Measurements from ENCODE around the gene ZNHIT1. TPM values are rescaled to one million over a fixed set of nuclear protein-coding genes. Genes with fewer than 3 reads are reported as not detected.

ZNHIT1 gene
- 100 to 1,000 TPM in 1 of 4 donors, 10 to 100 TPM in 3; 54.6 to 113 (median 77.1) TPM for total RNA-seq

DNA sequence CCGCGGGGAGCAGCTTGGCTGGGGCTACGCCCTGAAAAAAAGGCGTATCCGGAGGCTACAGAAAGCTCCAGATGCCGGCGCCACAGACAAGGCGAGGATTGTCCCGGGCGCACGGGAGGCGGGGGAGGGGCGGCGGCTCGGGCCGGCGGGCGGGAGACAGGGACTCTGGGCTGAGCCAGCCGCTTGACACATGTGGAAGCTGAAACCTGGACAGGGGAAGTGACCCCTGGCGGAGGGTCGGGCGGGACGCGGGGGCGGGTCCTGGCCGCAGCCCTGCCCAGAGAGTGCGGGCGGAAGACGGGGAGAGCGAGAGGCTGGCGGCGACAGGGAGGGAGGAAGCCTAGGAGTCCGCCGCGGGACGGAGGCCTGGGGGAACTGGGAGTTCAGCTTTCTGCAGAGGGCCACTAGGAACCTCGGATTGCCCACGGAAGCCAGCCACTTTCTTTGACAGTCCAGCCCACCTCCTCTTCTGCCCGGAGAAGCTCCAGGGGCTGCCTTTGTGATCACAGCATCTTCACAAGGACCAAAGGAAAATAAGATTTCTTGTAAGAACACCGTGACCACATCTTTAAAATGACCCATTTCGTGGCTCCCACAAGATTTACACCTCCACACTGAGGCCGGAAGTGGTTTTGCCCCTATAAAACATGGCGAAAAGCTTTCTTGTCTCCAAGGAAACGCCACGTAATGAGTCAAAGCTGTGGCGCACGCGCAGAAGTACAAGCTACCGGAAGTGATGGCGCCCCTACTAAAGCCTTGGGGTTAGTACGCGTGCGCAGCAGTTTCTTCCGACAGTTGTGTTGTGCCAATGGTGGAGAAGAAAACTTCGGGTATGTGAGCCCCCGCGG lies at the start of gene ZNHIT1, which contains the start of gene PLOD3:
Gene ZNHIT1 (plus strand): TSS at position 778 of the 848 bp plus-strand sequence. CDS start 31 bp downstream, at position 809.
Gene PLOD3 (minus strand): TSS at position 194 of the 848 bp plus-strand sequence. CDS start 307 bp downstream, outside the sequence.
- DNase-seq (ENCODE audit: low spot score) (peak; percentile 94), ATAC-seq (ENCODE audit: low FRiP score) (peak; percentile 85)
- TF ChIP-seq, protein P1, sequence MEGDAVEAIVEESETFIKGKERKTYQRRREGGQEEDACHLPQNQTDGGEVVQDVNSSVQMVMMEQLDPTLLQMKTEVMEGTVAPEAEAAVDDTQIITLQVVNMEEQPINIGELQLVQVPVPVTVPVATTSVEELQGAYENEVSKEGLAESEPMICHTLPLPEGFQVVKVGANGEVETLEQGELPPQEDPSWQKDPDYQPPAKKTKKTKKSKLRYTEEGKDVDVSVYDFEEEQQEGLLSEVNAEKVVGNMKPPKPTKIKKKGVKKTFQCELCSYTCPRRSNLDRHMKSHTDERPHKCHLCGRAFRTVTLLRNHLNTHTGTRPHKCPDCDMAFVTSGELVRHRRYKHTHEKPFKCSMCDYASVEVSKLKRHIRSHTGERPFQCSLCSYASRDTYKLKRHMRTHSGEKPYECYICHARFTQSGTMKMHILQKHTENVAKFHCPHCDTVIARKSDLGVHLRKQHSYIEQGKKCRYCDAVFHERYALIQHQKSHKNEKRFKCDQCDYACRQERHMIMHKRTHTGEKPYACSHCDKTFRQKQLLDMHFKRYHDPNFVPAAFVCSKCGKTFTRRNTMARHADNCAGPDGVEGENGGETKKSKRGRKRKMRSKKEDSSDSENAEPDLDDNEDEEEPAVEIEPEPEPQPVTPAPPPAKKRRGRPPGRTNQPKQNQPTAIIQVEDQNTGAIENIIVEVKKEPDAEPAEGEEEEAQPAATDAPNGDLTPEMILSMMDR (IDR thresholded peaks at IDR 0.05), result no peak

DNA sequence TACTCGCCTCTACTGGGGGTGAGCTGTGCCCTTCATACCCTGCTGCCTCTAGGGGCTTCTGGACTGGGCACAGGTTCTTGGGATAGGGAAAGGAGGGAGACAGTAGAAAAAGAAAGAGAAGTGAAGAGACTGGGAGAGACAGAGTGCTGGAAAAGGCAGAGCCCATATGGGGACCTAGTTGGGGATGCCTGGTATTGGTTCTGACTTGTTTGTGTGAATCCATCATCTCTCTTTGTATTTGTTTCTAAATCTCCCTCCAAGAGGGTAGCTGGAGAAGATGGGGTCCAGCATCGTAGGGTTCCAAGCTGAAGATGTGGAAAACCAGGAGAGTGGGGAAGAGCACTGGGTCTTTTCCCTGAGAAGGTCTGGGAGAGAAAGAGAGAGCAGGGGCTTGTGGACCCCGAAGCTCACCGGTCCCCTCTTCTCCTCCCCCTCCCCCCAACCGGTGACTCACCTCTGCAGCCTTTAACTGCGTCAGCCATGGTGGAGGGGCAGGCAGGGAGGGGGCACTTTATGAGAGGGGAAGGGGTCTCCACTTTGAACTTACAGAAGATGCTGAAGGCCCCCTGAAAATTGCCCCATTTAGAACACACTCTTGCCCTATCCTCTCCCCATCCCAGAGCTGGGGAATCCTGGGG lies 49.4 kb upstream of the ZNHIT1 start:
- no peak for ATAC-seq (ENCODE audit: low FRiP score)
- DNase-seq (ENCODE audit: low spot score), result no peak
- TF ChIP-seq, protein P1 (IDR thresholded peaks at IDR 0.05), result no peak

DNA sequence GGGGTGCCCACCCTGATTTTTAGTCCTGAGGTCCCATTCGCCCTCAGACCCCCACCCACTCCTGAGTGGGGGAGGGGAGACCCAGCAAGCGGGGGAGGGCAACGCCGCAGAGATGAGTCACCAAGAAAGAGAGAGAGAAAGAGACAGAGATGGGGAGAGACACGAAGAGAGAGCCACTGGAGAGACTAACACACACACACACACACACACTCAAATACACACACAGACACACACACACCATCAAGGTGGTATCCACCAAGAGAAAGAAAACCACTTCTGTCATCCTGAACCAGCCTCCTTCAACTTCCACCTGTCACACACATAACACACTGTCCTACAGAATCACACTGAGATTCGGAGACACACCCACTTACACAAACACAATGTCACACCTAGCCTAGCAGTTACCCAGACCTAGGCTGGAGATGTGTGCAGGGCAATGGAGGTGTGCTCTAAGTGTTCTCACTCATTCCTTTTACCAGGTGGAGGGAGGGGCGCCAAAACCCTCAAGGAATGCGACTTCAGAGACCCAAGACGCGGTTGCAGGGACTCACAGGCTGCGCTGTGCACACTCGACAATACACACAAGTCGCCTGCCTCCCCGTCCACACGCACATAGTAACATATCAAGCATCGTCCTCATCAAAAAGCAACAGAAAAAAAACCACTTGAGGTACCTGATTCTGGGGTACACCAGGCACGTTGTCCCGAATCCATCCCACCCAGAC lies 48.7 kb upstream of the ZNHIT1 start:
- TF ChIP-seq, protein P1 (IDR thresholded peaks at IDR 0.05), result no peak
- ATAC-seq (ENCODE audit: low FRiP score), result no peak

DNA sequence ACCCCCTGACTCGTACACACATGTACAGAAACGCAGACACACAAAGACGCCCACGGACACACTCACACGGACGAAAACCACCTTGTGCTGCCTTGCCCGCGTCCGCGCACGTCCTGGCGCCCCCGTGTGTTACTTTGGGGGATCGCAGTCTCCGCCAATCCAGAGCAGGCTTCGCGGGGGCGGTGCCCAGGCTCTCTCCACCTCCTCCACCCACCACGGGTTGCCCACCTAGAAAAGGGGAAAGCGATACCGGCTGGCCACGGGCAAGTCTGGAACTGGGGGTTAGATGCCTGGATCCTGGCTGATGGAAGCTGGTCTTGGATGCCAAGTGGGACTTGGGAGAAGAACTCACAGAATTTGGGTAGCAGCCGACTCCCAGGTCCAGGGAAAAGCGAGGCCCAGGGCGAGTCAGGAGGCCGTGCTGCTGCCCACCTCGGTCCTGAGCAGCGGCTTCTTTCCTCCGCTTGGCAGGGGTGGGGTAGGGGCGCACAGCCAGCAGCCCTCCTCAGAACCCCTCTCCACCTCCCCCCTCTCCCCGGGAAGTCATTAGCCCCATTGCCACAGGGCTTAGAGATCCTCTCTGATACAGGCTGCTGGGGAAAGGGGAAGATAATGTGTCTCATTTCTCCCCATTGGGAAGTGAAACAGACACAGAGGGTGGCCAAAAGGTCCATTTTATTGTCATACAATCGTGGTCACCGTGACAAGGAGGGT lies 48.0 kb upstream of the ZNHIT1 start:
- DNase-seq (ENCODE audit: low spot score) (peak; percentile 72), ATAC-seq (ENCODE audit: low FRiP score) (peak; percentile 63)
- TF ChIP-seq, protein P1 (IDR thresholded peaks at IDR 0.05), result peak in 1 of 3 donors; percentile 16

More for the DNA sequence above, 48.7 kb upstream of the ZNHIT1 start:
- no peak for DNase-seq (ENCODE audit: low spot score)

DNA sequence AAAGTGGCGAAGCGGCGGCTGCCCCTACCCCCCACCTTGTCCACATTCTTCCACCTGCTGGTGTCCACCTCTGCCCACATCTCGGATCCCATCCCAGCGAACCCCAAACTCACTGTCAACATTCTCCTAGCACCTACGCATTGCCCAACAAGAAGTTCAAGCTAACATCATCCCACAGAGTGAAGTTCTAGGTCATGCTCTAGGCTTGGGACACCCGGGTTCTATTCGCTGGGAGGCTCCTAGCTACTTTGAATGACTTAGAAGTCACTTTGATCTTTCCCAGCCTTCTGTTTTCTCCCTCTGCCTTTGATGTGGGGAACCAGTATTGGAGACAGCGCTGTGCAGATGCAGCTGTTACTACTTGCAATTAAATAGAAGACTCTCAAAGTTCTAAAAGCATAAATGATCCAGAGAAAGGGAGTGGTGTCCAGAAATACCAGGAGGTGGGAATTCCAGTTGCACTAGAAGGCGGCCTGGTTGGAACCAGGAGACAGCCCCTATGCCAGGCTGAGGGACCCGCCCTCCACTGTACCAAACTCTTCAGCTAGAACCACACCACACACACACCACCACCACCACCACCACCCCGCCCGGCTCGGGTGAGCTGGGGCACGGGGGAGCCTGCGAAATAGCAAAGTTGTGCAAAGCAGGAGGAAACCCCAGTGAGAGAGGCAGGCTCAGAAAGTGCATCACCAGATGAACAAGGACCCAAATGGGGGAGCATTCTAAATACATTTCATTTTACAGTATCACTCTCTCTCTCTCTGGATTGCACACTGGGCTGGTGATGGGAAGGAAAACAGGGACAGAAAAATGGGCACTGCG lies 47.1 kb upstream of the ZNHIT1 start:
- no peak for ATAC-seq (ENCODE audit: low FRiP score)
- TF ChIP-seq, protein P1 (IDR thresholded peaks at IDR 0.05), result no peak
- no peak for DNase-seq (ENCODE audit: low spot score)

Measured in omental fat pad (tissue), 4 donors.